Parathyroid adenoma (tissue), 2 donors: Measurements from ENCODE around the gene MAML2.

Source experiments
- H2AFZ ChIP-seq: fragments of 300-600 bp; sonication (generic); one replicate; pipeline ENCODE4 v1.7.0; 2017; ENCODE audit warnings: antibody characterized with exemption, mild to moderate bottlenecking
- H3K27ac ChIP-seq: fragments of 300-600 bp; sonication (generic); one replicate; pipeline ENCODE4 v1.7.0; 2017
- H3K27me3 ChIP-seq: fragments of 300-600 bp; sonication (generic); one replicate; pipeline ENCODE4 v1.7.0; 2017; ENCODE audit warnings: low read length; ENCODE audit not compliant: control insufficient read depth, insufficient read depth
- H3K36me3 ChIP-seq: fragments of 300-600 bp; sonication (generic); one replicate; pipeline ENCODE4 v1.7.0; 2017; ENCODE audit warnings: low read length; ENCODE audit not compliant: control insufficient read depth, insufficient read depth
- H3K4me1 ChIP-seq: fragments of 300-600 bp; sonication (generic); one replicate; pipeline ENCODE4 v1.7.0; 2017; ENCODE audit warnings: control low read depth
- H3K4me2 ChIP-seq: fragments of 300-600 bp; sonication (generic); one replicate; pipeline ENCODE4 v1.7.0; 2017; ENCODE audit warnings: low read length
- H3K4me3 ChIP-seq: fragments of 300-600 bp; sonication (generic); one replicate; pipeline ENCODE4 v1.7.0; 2017; ENCODE audit warnings: low read depth, low read length
- H3K79me2 ChIP-seq: fragments of 300-600 bp; sonication (generic); one replicate; pipeline ENCODE4 v1.7.0; 2017; ENCODE audit warnings: control low read depth
- H3K9ac ChIP-seq: fragments of 300-600 bp; sonication (generic); one replicate; pipeline ENCODE4 v1.7.0; 2017; ENCODE audit warnings: mild to moderate bottlenecking
- H3K9me3 ChIP-seq: fragments of 300-600 bp; sonication (generic); one replicate; pipeline ENCODE4 v1.7.0; 2017; ENCODE audit warnings: low read length; ENCODE audit not compliant: control insufficient read depth
- CTCF ChIP-seq: fragments of 300-600 bp; sonication (generic); IDR thresholded peaks from one replicate; pipeline ENCODE4 v1.7.0; 2017; ENCODE audit warnings: antibody characterized with exemption, mild to moderate bottlenecking
- donor health status: primary hyperparathyroidism.

MAML2 gene

GRCh38 chr11:96110302-96110701 is 232.7 kb downstream of the MAML2 start:
- Histone ChIP-seq H3K9me3 (no peaks in the 10 kb centered on the region), H3K9ac (no peak overlapping the region), H2AFZ (no peak overlapping the region), H3K27me3 (no peaks in the 10 kb centered on the region), H3K4me2 (no peak overlapping the region), H3K36me3 (no peaks in the 10 kb centered on the region), H3K79me2 (peaks cover 2% of the 10 kb centered on the region), H3K27ac (no peak overlapping the region), H3K4me1 (no peaks in the 10 kb centered on the region), H3K4me3 (no peak overlapping the region)
- no peak for TF ChIP-seq CTCF

GRCh38 chr11:96109331-96110030 is 233.5 kb downstream of the MAML2 start:
- no peak overlapping the region for H3K27ac ChIP-seq
- H3K27me3 ChIP-seq: no peaks in the 10 kb centered on the region
- H3K79me2 ChIP-seq: peaks cover 2% of the 10 kb centered on the region
- TF ChIP-seq CTCF: no peak
- no peak overlapping the region for H3K4me2 ChIP-seq
- H3K9me3 ChIP-seq: no peaks in the 10 kb centered on the region
- H3K9ac ChIP-seq: no peak overlapping the region
- H3K36me3 ChIP-seq: no peaks in the 10 kb centered on the region
- no peaks in the 10 kb centered on the region for H3K4me1 ChIP-seq
- H3K4me3 ChIP-seq: no peak overlapping the region
- H2AFZ ChIP-seq: no peak overlapping the region

- H3K9me3 ChIP-seq: no peaks in the 10 kb centered on the region
- no peak overlapping the region for H3K27ac ChIP-seq
These were observed 235.7 kb downstream of the MAML2 start for GRCh38 chr11:96107143-96107824.

GRCh38 chr11:96106645-96107044 is 236.3 kb downstream of the MAML2 start:
- H3K27me3 ChIP-seq: no peaks in the 10 kb centered on the region
- H3K4me1 ChIP-seq: no peaks in the 10 kb centered on the region
- no peaks in the 10 kb centered on the region for H3K36me3 ChIP-seq
- no peak overlapping the region for H3K4me3 ChIP-seq
- peaks cover 2% of the 10 kb centered on the region for H3K79me2 ChIP-seq
- no peak overlapping the region for H3K4me2 ChIP-seq
- no peak overlapping the region for H2AFZ ChIP-seq
- TF ChIP-seq CTCF: no peak
- no peak overlapping the region for H3K9ac ChIP-seq
- H3K9me3 ChIP-seq: no peaks in the 10 kb centered on the region
- no peak overlapping the region for H3K27ac ChIP-seq

More at GRCh38 chr11:96107143-96107824, 235.7 kb downstream of the MAML2 start:
- Histone ChIP-seq H3K4me1 (no peaks in the 10 kb centered on the region), H3K4me2 (no peak overlapping the region), H2AFZ (no peak overlapping the region), H3K27me3 (no peaks in the 10 kb centered on the region), H3K9ac (no peak overlapping the region), H3K4me3 (no peak overlapping the region), H3K79me2 (peaks cover 2% of the 10 kb centered on the region), H3K36me3 (no peaks in the 10 kb centered on the region)
- TF ChIP-seq CTCF: no peak

GRCh38 chr11:96105944-96106343 is 237.1 kb downstream of the MAML2 start:
- Histone ChIP-seq H3K4me2 (no peak overlapping the region), H3K4me3 (no peak overlapping the region), H3K9ac (no peak overlapping the region), H3K27me3 (no peaks in the 10 kb centered on the region), H3K9me3 (no peaks in the 10 kb centered on the region), H3K4me1 (no peaks in the 10 kb centered on the region), H3K79me2 (peaks cover 2% of the 10 kb centered on the region), H3K27ac (no peak overlapping the region), H3K36me3 (no peaks in the 10 kb centered on the region), H2AFZ (no peak overlapping the region)
- no peak for TF ChIP-seq CTCF
